Measurements from ENCODE around the gene SLC43A2. TPM values are rescaled to one million over a fixed set of nuclear protein-coding genes. Genes with fewer than 3 reads are reported as not detected.
A peak's percentile ranks its signal among the peaks of the same experiment; 100 is the strongest.
"Not testable (repeated sequence)": the region's sequence is repeated elsewhere in the genome, so short reads cannot be mapped to it uniquely, and the experiment has no call there.

SLC43A2 gene
- polyA plus RNA-seq (ENCODE audit: insufficient read length in 10 of 10) = 1 to 10 TPM; 2.9 to 6.3 (median 3.6) TPM
- long read RNA-seq, donor 1 = 0 reads
- long read RNA-seq, donor 2 = 0 reads
- long read RNA-seq, donor 3 = 0 reads
- long read RNA-seq, donor 4 = 0 reads
- long read RNA-seq, donor 5, full-length matches to known transcripts = 1 of 1 reads
- long read RNA-seq, donor 5, partial matches to known transcripts = 0 of 1 reads
- long read RNA-seq, donor 5, other reads (novel, unspliced or antisense) = 0 of 1 reads
- long read RNA-seq, donor 6, full-length matches to known transcripts = 1 of 1 reads
- long read RNA-seq, donor 6, partial matches to known transcripts = 0 of 1 reads
- long read RNA-seq, donor 6, other reads (novel, unspliced or antisense) = 0 of 1 reads
- long read RNA-seq, donor 7 = 0 reads
- long read RNA-seq, donor 8 = 0 reads
- long read RNA-seq, donor 9 = 0 reads

DNA sequence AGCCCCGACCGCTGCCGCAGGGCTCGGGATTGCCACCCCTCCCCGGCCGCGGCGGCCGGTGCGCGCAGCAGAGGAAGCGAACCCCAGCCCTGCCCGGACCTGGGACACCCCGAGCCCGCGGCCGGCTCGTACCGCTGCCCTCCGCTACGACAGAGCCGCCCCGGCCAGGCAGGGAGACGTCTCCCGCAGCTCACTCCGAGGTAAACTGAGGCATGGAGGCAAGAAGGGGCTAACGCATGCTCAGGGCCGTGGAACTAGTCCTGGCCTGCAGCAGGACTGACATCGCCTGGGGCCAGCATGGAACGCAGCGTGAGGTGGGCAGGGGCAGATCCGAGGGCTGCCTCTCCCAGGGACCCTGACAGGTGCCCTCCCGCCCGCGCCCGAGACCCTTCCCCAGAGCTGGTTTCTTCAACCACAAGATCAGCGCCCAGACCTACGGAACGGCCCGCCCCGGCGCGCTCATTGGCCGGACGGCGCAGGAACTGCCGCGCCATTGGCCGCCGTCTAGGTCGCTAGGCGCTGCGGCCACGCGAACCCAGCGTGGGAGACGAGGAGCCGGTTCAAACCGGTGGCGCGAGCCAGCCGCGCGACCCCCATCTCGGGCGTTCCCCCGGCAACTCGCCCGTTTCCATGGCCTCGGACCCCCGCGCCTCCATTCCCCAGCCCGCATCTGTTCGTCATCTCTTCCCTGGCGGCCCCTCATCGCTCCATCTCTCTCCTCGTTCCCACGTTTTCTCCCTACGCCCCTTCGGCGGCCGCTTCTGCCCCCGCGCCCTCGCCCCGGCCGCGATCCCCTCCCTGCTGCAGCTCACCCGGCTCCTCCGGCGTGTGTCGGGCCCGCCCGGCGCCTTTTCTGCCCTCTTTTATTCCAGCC lies at the start of gene SLC43A2:
Gene SLC43A2 (minus strand): TSS at position 853 of the 874 bp plus-strand sequence. CDS start 960 bp downstream, outside the sequence.
- DNase-seq = peak; percentile 76 to 95 (median 88)

DNA sequence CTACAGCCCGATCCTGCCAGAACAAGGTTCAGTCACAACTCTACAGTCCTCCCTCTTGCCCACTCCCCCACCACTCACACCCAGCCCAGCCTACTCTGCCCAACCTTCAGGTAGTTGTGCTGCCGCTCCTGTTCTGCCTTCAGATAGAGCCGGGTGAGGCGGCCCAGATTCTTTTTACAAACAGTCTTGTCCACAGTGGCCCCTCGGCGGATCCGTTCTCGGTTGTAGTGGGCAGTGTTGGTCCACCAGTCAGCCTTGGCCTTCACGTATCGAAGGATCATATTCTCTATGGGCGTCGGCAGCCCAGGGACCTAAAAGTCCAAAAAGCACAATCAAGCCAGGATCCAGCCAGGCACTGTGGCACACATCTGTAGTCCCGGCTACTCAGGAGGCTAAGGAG lies 47.8 kb upstream of the SLC43A2 start:
- DNase-seq = no peak

DNA sequence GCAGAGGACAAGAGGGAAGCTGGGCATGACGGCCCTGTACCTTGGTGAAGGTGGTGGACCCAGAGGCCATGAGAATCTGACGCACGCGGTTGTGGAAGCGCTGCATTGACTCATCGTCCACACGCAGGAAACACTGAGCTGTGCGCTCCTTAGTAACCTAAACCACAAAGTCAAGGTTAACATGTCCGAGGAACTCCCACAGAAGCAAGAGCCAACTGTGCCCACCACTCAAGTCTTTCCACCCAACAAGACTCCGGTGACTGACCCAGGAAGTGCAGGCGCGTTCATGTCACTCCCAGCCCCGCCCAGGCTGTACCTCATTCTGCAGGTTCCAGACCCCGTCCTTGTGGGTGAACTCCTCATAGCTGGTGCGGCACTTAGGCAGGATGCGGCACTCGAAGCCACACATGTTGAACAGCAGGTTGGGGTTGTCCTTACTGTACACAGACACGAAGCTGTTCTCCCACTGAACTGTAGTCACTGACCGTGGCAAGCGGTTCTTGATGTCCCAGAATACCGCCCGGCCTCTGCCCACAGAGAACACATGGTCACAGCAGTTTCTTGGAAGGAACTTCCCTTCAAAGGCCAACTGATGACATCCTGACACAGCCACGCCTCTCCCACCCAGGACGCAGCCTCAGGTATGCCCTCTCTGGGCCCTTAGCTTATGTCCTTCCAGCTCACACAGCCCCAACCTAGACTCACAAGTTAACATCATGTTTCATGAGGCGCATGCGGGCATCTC lies 44.6 kb upstream of the SLC43A2 start:
- DNase-seq = no peak

DNA sequence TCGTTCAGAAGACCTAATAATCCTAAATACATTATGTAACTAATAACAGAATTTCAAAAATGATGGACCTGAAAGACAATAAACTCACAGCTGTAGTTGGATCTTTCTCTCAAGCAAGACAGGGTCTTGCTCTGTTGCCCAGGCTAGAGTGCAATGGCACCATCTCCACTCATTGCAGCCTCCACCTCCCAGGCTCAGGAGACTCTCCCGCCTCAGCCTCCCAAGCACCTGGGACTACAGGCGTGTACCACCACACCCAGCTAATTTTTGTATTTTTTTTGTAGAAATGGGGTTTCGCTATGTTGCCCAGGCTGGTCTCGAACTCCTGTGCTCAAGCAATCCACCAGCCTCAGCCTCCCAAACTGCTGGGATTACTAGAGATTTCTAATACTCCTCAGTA lies 35.3 kb upstream of the SLC43A2 start:
- DNase-seq = not testable (repeated sequence)

DNA sequence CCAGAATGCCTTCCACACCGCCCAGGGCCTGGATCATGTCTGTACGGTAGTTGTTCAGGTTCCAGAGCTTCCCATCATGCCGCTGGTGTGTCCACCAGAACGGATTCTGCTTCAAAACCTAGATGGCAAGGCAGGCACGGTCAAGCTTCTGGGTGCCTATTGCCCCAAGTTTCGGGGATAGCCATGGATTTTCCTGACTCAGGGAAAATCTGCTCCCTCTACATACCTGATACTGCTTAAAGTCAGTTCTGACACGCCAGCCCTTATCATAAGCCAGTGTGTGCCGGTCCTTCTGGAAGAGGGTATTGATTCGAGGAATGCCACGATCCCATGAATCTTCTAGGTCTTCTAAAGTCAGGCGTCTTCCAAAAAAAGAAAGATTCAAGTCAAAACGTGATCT lies 32.4 kb upstream of the SLC43A2 start:
- no peak for DNase-seq

DNA sequence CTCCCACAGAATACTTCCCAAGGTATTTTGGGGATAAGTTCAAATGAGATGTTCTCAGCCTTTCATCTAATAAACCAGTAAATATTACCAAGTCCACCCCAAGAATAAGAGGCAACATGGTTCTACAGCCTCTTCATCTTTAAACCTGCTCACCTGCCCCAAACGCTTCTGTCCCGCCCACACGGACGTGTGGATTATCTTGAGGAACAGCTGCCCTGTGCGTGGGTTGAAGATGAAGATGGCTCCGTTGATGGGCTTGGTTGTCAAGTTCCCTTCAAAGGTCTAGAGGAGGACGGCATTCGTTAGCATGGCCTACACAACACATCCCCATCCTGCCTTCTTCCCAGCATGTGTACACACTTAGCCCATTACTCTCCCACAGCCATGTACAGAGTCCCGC lies 29.5 kb upstream of the SLC43A2 start:
- no peak for DNase-seq

DNA sequence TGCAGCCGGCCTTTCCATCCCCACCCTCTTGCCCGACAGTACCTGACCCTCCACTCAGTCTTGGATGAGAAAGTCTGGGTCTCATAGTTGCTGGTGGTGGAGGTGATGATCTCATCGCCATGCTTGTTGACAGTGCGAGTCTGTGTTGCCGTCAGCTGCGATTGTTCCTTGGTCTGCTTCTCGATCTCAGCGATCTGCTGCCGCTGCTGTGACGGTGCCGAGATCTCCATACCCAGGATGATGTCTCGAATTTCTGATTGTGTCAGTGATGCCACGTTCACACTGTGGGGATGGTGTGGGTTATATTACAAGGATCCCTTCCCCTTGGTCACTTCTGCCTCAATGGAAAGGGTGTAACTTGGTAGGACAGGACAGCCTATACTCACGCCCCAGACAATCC lies 25.1 kb upstream of the SLC43A2 start:
- no peak for DNase-seq

DNA sequence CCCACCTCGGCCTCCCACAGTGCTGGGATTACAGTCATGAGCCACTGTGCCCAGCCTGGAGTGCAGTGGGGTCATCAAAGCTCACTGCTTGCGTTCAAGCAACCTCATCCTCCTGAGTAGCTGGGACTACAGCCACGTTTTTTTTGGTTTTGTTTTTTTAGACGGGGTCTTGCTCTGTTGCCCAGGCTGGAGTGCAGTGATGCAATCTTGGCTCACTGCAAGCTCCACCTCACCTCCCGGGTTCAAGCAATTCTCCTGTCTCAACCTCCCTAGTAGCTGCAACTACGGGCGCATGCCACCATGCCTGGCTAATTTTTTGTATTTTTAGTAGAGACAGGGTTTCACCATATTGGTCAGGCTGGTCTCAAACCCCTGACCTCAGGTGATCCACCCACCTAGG lies 24.2 kb upstream of the SLC43A2 start:
- not testable (repeated sequence) for DNase-seq

DNA sequence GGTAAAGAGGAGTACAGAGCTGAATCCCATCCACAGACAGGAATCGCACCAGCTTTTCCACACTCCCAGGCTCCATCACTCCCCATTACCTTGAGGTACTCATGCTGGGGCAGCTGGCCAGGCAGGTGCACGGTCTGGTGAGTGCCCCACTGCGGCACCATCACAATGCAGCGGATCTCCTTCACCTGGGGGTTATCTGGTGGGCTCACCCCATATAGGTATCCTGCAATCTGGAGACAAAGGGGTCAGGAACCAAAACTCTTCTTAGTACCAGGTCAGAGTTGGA lies 22.9 kb upstream of the SLC43A2 start:
- DNase-seq = no peak

DNA sequence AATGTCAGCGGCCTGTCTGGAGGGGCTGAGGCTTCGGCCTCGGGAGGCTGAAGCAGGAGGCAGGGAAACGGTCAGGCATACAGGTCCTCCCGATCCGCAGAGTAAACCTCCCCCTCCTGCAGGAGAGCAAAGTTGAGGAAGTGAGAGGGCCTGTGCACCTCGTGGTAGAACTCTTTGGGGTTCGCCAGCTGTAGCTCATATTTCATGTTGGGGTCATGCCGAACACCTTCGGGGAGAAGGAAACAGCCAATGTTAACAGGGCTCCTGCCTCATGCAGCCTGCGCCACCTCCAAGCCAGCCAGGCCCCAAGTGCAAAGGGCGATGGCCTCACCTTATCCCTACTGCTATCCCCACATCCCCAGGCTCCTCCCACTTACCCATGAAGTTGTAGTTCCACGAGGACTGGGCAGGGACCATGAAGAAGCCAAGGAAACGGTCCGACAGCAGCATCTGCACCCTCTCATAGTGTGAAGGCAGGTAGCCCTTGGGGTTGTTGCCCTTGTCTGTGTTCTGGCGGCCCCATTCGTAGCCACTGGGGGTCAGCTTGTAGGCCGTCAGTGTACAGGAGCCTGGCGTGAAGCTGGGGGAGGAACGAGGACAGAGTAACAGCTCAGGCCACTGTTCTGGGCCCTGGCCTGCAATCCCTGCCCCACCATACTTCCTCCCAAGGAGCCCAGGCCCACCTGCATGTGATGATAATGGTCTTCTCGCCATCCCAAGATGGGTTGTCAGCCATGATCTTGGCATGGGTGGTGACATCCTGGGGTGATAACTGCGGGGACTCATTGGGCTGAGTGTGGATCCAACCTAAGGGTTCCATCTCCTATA lies 22.3 kb upstream of the SLC43A2 start:
- no peak for DNase-seq

DNA sequence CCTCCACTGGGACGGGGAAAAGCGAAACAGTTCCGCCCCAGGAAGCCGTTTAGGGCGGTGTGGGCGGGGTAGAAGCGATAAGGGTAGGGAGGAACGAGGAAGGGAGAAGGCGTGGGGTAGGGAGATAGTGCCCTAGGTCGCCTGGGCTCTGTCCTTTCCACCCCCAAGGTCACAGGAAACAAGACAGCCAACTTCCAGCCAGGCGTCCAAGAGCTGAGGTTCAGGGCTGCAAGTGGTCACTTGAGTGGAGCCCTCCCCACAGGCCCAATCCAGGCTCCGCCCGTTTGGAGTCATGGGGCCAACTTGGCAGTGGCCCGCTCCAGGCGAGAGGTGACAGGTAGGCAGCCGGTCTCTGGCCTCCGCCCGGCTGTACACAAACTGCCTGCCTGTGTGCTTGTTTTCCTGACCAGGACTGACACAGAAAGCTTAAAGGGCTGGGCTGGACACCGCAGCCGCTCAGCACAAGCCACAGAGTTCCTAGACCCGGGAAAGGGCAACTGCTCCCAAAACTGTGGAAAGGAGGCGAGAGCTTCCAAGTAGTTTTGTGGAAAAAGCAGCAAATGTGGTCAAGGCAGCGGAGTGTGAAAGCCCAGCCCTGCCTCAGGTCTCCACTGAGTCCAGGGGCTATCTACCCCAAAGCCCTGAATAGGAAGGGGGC lies 21.3 kb upstream of the SLC43A2 start, which contains the start of gene RILP:
Gene RILP (minus strand): TSS at position 23 of the 658 bp plus-strand sequence. CDS start 62 bp downstream, outside the sequence.
- peak in 1 of 3 donors; percentile 69 for DNase-seq

DNA sequence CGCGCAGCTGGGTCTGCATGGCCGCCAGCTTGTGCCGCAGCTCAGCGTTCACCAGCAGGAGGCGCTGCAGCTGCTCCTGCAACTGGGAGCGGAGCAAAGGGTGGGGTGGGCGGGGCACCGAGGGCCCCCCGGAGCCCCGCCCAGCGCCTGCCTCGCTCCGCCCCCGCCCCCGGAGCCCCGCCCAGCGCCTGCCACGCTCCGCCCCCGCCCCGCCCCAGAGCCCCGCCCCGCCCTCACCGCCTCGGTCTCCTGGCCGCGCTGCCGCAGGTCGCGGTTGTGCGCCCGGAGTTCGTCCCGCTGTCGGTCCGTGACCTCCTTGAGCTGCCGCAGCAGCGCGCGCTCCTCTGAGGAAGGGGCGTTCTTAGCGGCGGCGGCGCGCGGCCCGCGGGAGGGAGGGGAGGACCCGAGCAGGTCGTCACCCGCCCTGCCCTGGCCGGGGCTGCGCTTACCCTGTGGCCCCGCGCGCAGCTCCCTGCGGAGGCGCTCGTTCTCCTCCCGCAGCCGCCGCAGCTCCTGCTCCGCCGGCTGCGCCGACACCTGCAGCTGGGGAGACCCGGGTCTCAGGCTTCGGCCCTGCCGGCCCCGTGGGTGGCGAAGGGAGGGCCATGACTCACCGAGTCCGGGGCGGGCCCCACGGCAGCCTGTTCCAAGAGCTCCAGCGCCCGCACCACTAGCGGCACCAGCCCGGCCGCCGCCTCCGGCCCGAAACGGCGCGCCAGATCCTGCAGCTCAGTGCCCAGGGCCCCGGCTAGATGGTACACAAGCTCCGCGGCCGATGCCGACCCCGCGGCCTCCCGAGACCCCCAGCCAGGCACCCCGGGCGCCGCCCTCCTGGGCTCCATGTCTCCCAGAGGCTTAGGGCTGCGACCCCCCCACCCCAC lies 20.6 kb upstream of the SLC43A2 start:
- peak; percentile 94 to 98 (median 97) for DNase-seq

DNA sequence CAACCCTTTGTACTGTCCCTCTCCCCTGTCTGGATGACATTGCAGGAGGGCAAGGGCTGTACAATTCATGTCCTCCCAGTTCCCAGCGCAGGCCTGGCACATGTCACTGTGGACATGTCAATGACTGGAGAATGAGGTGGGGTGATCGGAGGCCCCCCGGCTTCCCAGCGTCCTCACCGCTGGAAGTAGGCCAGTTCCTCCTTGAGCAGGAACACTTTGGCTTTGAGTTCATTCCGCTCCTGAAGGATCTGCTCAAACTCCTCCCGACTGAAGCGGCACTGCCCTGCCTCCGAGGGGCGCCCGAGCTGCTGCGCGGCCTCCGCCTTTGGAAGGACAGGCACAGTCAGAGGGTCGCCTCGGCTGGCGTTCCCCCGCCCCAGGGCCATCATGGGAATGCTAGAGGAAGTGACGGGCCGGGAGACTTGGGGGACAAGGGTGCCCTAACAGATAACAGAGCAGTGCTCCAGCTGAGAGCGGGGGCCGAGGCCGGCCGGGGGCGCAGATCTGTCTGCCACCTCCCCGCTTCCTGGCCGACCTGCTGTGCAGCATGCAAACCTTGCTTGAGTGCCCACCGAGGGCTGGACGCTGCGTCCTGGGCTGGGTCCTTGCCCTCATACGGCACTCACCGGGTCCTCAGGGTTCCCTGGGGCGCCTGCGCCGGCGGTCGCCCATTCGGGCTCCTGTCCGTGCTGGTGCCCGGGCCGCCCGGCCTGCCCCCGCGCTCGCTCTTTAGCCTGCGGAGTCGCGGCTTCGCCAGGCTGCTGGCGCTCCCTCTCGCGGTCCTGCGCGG lies 19.7 kb upstream of the SLC43A2 start:
- peak in 1 of 3 donors; percentile 70 for DNase-seq

DNA sequence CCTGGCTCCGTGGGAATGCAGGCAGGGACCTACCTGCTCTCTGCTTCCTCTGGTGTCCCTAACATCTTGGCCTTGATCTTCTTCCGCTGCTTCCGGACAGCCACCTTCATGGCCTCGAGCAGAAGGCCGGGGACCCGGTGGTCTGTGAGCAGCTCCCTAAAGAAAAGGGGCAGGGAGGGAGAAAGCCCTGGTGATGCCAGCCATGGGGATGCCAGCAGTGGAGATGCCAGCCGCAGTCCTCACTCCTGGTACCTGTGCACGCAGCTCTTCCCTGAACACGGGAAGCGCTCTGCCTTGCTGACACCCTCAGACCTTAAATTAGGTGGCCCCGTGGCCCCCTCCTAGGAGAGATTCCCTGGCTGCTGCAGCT lies 19.2 kb upstream of the SLC43A2 start:
- DNase-seq = no peak

DNA sequence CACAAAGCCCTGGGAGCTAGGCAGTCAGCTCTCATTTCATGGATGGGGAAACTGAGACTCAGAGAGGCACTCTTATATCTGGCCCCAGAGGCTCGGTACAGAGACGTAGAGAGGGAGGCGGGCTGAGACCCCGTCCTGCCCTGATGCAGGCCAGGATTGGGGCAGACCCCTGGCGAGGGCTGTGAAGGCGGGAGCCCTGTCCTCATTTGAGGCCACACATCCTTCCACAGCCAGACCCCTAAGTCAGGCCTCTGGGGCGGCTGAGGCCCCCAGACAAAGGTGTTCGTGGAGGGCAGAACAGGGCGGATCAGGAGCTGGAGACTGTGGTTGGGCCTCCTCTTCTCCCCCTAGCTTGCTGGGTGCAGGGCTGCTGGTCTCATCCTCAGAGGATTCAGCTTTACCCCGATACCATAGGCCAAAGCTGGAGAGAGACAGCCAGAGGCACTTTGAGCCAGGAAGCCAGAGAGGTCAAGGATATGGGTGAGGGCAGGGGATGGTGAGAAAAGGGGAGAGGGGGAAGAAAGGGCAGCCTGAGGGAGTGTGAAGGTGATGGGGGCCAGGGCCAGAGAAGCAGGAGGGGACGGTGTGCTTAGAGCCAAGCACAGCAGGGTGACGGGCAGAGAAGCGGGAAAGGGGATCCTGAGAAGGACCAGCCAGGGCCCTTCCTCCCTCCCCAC lies 17.7 kb upstream of the SLC43A2 start:
- no peak for DNase-seq

DNA sequence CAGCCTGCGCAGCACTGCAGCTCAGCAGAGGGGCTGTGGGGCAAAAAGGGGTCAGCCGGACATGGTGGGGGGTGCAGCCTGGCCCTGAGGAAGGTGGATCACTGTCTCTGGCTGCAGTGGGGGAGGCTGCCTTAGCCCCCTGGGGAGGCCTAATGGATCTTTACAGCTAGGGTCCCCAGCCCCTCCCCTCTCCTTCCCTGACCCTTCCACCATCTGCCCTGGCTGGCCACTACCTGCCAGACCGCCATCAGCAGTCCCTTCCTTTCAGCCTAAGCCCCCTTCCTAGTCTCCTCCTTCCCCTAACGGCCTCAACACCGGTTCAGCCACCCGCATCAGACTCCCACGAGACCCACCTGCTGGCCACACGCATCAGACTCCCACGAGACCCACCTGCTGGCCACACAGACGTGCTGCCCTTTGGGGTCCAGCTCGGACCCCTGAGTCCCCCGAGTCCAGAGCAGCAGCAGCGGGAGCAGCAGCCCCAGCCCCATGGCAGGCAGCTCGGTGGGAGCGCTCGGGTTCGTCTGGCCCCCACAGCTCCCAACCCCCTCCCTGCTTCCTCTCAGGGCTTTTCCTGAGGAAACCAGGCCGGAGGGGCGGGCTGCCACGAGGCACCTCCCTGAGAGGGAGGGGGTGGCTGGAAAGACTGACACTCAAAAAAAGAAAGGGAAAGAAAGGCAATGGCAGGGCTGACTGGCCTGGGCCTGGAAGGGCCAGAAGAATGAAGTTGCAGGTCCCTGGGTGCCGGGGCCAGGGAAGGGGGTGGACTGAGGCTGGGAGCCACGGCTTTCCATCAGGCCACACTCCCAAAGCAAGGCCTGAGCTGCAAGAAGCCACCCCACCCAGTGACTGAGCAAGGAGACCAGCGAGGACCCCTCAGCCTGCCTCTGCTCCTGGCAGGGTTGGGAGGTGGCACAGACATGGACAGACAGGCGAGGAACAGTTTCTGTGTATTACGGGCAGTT lies 16.9 kb upstream of the SLC43A2 start, which contains the start of gene SCARF1:
Gene SCARF1 (minus strand): TSS at position 526 of the 965 bp plus-strand sequence. CDS start 35 bp downstream, at position 491.
- peak in 1 of 3 donors; percentile 74 for DNase-seq
